Ovary (tissue), 9 donors: Measurements from ENCODE around the gene MFGE8. TPM values are rescaled to one million over a fixed set of nuclear protein-coding genes. Genes with fewer than 3 reads are reported as not detected.

Source experiments
- DNase-seq, 5 donors: peaks; one replicate each; pipeline ENCODE4 v3.0.0-alpha.2; 2019 to 2020
- H3K27ac ChIP-seq, 2 donors: fragments of 200-600 bp; one replicate each; pipeline versions ENCODE4 v1.5.1 to v1.8.0; 2019 to 2022
- H3K27me3 ChIP-seq: fragments of 200-600 bp; one replicate; pipeline ENCODE4 v1.8.0; 2022
- H3K36me3 ChIP-seq: fragments of 200-600 bp; sonication (generic); one replicate; pipeline ENCODE4 v1.5.1; 2019
- H3K4me1 ChIP-seq: one replicate; pipeline ENCODE4 v1.8.1; 2013; ENCODE audit warnings: mild to moderate bottlenecking, moderate library complexity; ENCODE audit not compliant: insufficient read depth
- H3K4me3 ChIP-seq: fragments of 200-600 bp; sonication (generic); one replicate; pipeline ENCODE4 v1.5.1; 2017
- H3K9me3 ChIP-seq, 2 donors: fragments of 200-600 bp in 1 of 2; sonication (generic) in 1 of 2; one replicate each; pipeline versions ENCODE4 v1.5.1 to v1.8.1; 2013 to 2019; ENCODE audit warnings: mild to moderate bottlenecking in 1 of 2, moderate library complexity in 1 of 2
- CTCF ChIP-seq, 3 donors: fragments of 450-650 bp in 2 of 3; fragments of 200-600 bp in 1 of 3; IDR thresholded peaks; one replicate each; pipeline versions ENCODE4 v1.5.1 to v1.8.0; 2016 to 2022; ENCODE audit warnings: antibody characterized with exemption in 3 of 3, mild to moderate bottlenecking in 1 of 3
- EP300 ChIP-seq: sonication (generic); formaldehyde crosslinking; IDR thresholded peaks from one replicate; pipeline ENCODE4 v1.6.1; 2017; ENCODE audit warnings: antibody characterized with exemption
- POLR2A ChIP-seq: fragments of 450-650 bp; IDR thresholded peaks from one replicate; pipeline ENCODE4 v1.6.1; 2017; ENCODE audit warnings: antibody characterized with exemption, mild to moderate bottlenecking, moderate library complexity
- WGBS, 3 donors: extraction: QIAGEN DNeasy Blood & Tissue Kit in 1 of 3; methylation state at CpG; one replicate each; pipeline versions ENCODE4 v1.1.5 to v1.1.7; 2013 to 2017; 5-methylcytosine and 5-hydroxymethylcytosine counted together
- intact Hi-C, 4 donors: fragments of 100-400 bp; cut with DNase I; formaldehyde crosslinking; loops; one replicate each; pipeline versions ENCODE4 v1.11.0 to v1.15.1; 2022 to 2023
- polyA plus RNA-seq, 2 donors: library from polyadenylated mRNA; stranded (reverse); fragments of 200-250 nt in 1 of 2; fragments of 350-450 nt in 1 of 2; fragmentation: Illumina TruSeq in 1 of 2; extraction: RNeasy Lipid Tissue Mini Kit (QIAGEN cat#74804) in 1 of 2; gene quantifications; one replicate each; pipeline ENCODE4 v1.2.3, GENCODE V29; 2013 to 2014
- total RNA-seq, 7 donors: library from RNA; depleted of rRNA in 2 of 7; stranded (reverse); fragments of >200 nt in 2 of 7; fragmentation: NEBNext Ultra II Directional in 3 of 7; extraction: Animal tissue kit (Norgen Biotek cat#: 25700) in 3 of 7; gene quantifications; one replicate each; pipeline versions ENCODE4 v1.1.0 to v1.2.4, GENCODE V29; 2016 to 2023
- donor health status: DM: no; HTN: no; CAD: no; lungs with moderate emphysema.
- donor health status: DM: no; HTN: no; CAD: no.
- donor health status: Bipolar disorder and iron deficiency.
- donor health status: DM: yes; HTN: yes; CAD: no.
- donor health status: DM: no; HTN: no; CAD: no.
- donor health status: DM: yes; HTN: yes; CAD: no.

The MFGE8 gene
- total and polyA plus RNA-seq, 9 donors = 193 to 383 (median 213) TPM

- H3K4me3 ChIP-seq = no peak overlapping the region
- H3K4me1 ChIP-seq = no peaks in the 10 kb centered on the region
- intact Hi-C loops = no loop called here
- H3K36me3 ChIP-seq = no peaks in the 10 kb centered on the region
- no peaks in the 10 kb centered on the region for H3K9me3 ChIP-seq
- no peak overlapping the region for H3K27ac ChIP-seq
- H3K27me3 ChIP-seq = no peaks in the 10 kb centered on the region
- TF ChIP-seq CTCF (IDR thresholded peaks at IDR 0.05) (no peak), EP300 (no peak), POLR2A (no peak)
- no peak for DNase-seq
- WGBS, 3 donors = 88 to 91% (median 90%) methylated on average over 13 of the region's 13 CpGs
These were observed 39.4 kb downstream of the MFGE8 start for GRCh38 chr15:88873786-88874185.

- 77 to 82% (median 81%) methylated on average over 9 of the region's 9 CpGs for WGBS, 3 donors
- H3K27me3 ChIP-seq = no peaks in the 10 kb centered on the region
- intact Hi-C loops = no loop called here
- DNase-seq = no peak
- H3K4me1 ChIP-seq = no peaks in the 10 kb centered on the region
- no peaks in the 10 kb centered on the region for H3K9me3 ChIP-seq
- TF ChIP-seq EP300 = no peak
- no peak for TF ChIP-seq CTCF (IDR thresholded peaks at IDR 0.05)
- no peak for TF ChIP-seq POLR2A
- no peaks in the 10 kb centered on the region for H3K36me3 ChIP-seq
- no peak overlapping the region for H3K27ac ChIP-seq
- H3K4me3 ChIP-seq = no peak overlapping the region
These were observed 40.5 kb downstream of the MFGE8 start for GRCh38 chr15:88872706-88873105.

GRCh38 chr15:88872106-88872505 lies 41.1 kb downstream of the MFGE8 start:
- TF ChIP-seq POLR2A = no peak
- TF ChIP-seq EP300 = no peak
- TF ChIP-seq CTCF (IDR thresholded peaks at IDR 0.05) = no peak
- intact Hi-C loops = no loop called here
- Histone ChIP-seq H3K36me3 (no peaks in the 10 kb centered on the region), H3K4me3 (no peak overlapping the region), H3K27ac (no peak overlapping the region), H3K4me1 (no peaks in the 10 kb centered on the region), H3K9me3 (no peaks in the 10 kb centered on the region), H3K27me3 (no peaks in the 10 kb centered on the region)
- no peak for DNase-seq
- WGBS, 3 donors = 73 to 80% (median 78%) methylated on average over 6 of the region's 6 CpGs

- H3K36me3 ChIP-seq = no peaks in the 10 kb centered on the region
- H3K4me3 ChIP-seq = no peak overlapping the region
- TF ChIP-seq POLR2A (no peak), CTCF (IDR thresholded peaks at IDR 0.05) (no peak), EP300 (no peak)
- no peak for DNase-seq
- 84 to 85% (median 84%) methylated on average over 14 of the region's 14 CpGs for WGBS, 3 donors
- H3K4me1 ChIP-seq = no peaks in the 10 kb centered on the region
- H3K27me3 ChIP-seq = no peaks in the 10 kb centered on the region
- H3K27ac ChIP-seq = no peak overlapping the region
- intact Hi-C loops = no loop called here
- no peaks in the 10 kb centered on the region for H3K9me3 ChIP-seq
These were observed 41.9 kb downstream of the MFGE8 start for GRCh38 chr15:88871313-88871712.
